H1 (cell line): ENCODE measurements around the gene TP53BP1. TPM values are rescaled to one million over a fixed set of nuclear protein-coding genes. Genes with fewer than 3 reads are reported as not detected.

Experiments used
- CTCF ChIA-PET: fragments of 300-600 bp; sonication (Branson Sonifier 250); formaldehyde crosslinking; loops from one replicate; lab custom pipeline; 2021; ENCODE audit not compliant: partially characterized antibody; lab: Charles Lee
- POLR2A ChIA-PET: fragments of 300-600 bp; sonication (Branson Sonifier 250); formaldehyde crosslinking; loops from one replicate; lab custom pipeline; 2021; ENCODE audit warnings: inconsistent platforms; ENCODE audit not compliant: partially characterized antibody; lab: Charles Lee
- DNase-seq, 2 experiments: peaks; one replicate each; pipeline versions ENCODE4 v3.0.0 to v3.0.0-alpha.2; 2010 to 2022; ENCODE audit warnings: low spot score in 2 of 2, low read depth in 1 of 2, mixed read lengths in 1 of 2
- FAIRE-seq: peaks from 2 replicates; lab custom pipeline; 2011; peaks lifted over from hg19 to GRCh38; lab: Jason Lieb, UNC
- H2AFZ ChIP-seq: 2 replicates; pipeline ENCODE4 v1.8.1; 2012; ENCODE audit warnings: low read length, inconsistent platforms
- H2AK5ac ChIP-seq: 2 replicates; pipeline ENCODE4 v1.6.1; 2013; ENCODE audit warnings: low read depth, low read length
- H2BK120ac ChIP-seq: replicated peaks from 2 replicates; pipeline ENCODE3; 2013; ENCODE audit warnings: low read depth, low read length, inconsistent platforms
- H2BK12ac ChIP-seq: 2 replicates; pipeline ENCODE4 v1.6.1; 2013; ENCODE audit warnings: low read depth, low read length
- H2BK15ac ChIP-seq: 2 replicates; pipeline ENCODE4 v1.6.1; 2013; ENCODE audit warnings: low read length
- H2BK20ac ChIP-seq: 2 replicates; pipeline ENCODE4 v1.6.1; 2013; ENCODE audit warnings: low read length
- H2BK5ac ChIP-seq: 2 replicates; pipeline ENCODE4 v1.6.1; 2013; ENCODE audit warnings: low read depth, low read length
- H3K14ac ChIP-seq: 2 replicates; pipeline ENCODE4 v1.6.1; 2013; ENCODE audit warnings: inconsistent platforms; ENCODE audit not compliant: insufficient read length
- H3K18ac ChIP-seq: 2 replicates; pipeline ENCODE4 v1.6.1; 2013; ENCODE audit warnings: low read length; ENCODE audit errors: extremely low read depth
- H3K23ac ChIP-seq: 2 replicates; pipeline ENCODE4 v1.6.1; 2013; ENCODE audit warnings: inconsistent platforms; ENCODE audit not compliant: insufficient read length
- H3K23me2 ChIP-seq: 2 replicates; pipeline ENCODE4 v1.6.1; 2013; ENCODE audit warnings: low read depth, low read length
- H3K27ac ChIP-seq: 2 replicates; pipeline ENCODE4 v1.6.1; 2011; ENCODE audit warnings: low read depth, low read length, inconsistent platforms
- H3K27me3 ChIP-seq, 4 experiments: replicated peaks in 1 of 4; 1 replicate in 1 of 4; 2 replicates in 3 of 4; pipeline versions ENCODE4 v1.6.1 to v1.8.1; 2011 to 2013; ENCODE audit warnings: low read length in 3 of 4, mild to moderate bottlenecking in 3 of 4, inconsistent platforms in 2 of 4, mixed read lengths in 2 of 4, moderate library complexity in 1 of 4; ENCODE audit not compliant: control insufficient read depth in 3 of 4, insufficient read depth in 3 of 4; ENCODE audit errors: extremely low read depth in 1 of 4
- H3K36me3 ChIP-seq, 4 experiments: 2 replicates each; pipeline versions ENCODE4 v1.6.1 to v1.8.1; 2011 to 2013; ENCODE audit warnings: mild to moderate bottlenecking in 4 of 4, low read length in 3 of 4, moderate library complexity in 2 of 4, control low read depth in 1 of 4, inconsistent platforms in 1 of 4; ENCODE audit not compliant: insufficient read depth in 4 of 4, control insufficient read depth in 2 of 4
- H3K4ac ChIP-seq: replicated peaks from 2 replicates; pipeline ENCODE3; 2013; ENCODE audit warnings: low read length, low read depth, mixed read lengths, inconsistent platforms; ENCODE audit not compliant: insufficient read length
- H3K4me1 ChIP-seq, 4 experiments: replicated peaks in 1 of 4; 1 replicate in 1 of 4; 2 replicates in 3 of 4; pipeline versions ENCODE4 v1.6.1 to v1.8.1; 2011 to 2013; ENCODE audit warnings: low read length in 3 of 4, inconsistent platforms in 2 of 4, mixed read lengths in 1 of 4; ENCODE audit not compliant: insufficient read depth in 4 of 4, control insufficient read depth in 3 of 4
- H3K4me2 ChIP-seq, 2 experiments: 2 replicates each; pipeline versions ENCODE4 v1.6.1 to v1.8.1; 2011 to 2013; ENCODE audit warnings: low read depth in 2 of 2, low read length in 2 of 2, control low read depth in 1 of 2, inconsistent platforms in 1 of 2, mild to moderate bottlenecking in 1 of 2; ENCODE audit not compliant: insufficient read depth in 1 of 2
- H3K4me3 ChIP-seq, 4 experiments: fragments of 200-600, 300-600 bp in 1 of 4; sonication (generic), shearing (Covaris generic), sonication (Bioruptor Twin) in 1 of 4; 2 replicates each; pipeline versions ENCODE4 v1.5.1 to v1.8.1; 2011 to 2016; ENCODE audit warnings: low read length in 4 of 4, low read depth in 3 of 4, control low read depth in 2 of 4, inconsistent platforms in 2 of 4, mild to moderate bottlenecking in 2 of 4, mixed read lengths in 1 of 4, moderate library complexity in 1 of 4; ENCODE audit not compliant: insufficient read depth in 2 of 4; ENCODE audit errors: extremely low read depth in 1 of 4
- H3K56ac ChIP-seq: replicated peaks from 2 replicates; pipeline ENCODE3; 2013; ENCODE audit warnings: low read depth, mild to moderate bottlenecking, mixed read lengths, low read length, inconsistent platforms; ENCODE audit not compliant: insufficient read length
- H3K79me1 ChIP-seq: 2 replicates; pipeline ENCODE4 v1.6.1; 2013; ENCODE audit warnings: low read depth, low read length, control low read depth
- H3K79me2 ChIP-seq, 2 experiments: 2 replicates each; pipeline versions ENCODE4 v1.6.1 to v1.8.1; 2012 to 2013; ENCODE audit warnings: low read length in 2 of 2, mild to moderate bottlenecking in 2 of 2, inconsistent platforms in 1 of 2; ENCODE audit not compliant: insufficient read depth in 2 of 2, control insufficient read depth in 1 of 2
- H3K9ac ChIP-seq, 4 experiments: replicated peaks in 1 of 4; 1 replicate in 1 of 4; 2 replicates in 3 of 4; pipeline versions ENCODE4 v1.6.1 to v1.8.1; 2011 to 2013; ENCODE audit warnings: low read depth in 3 of 4, low read length in 3 of 4, control low read depth in 2 of 4, mild to moderate bottlenecking in 2 of 4, moderate library complexity in 2 of 4, inconsistent platforms in 1 of 4; ENCODE audit errors: extremely low read depth in 1 of 4
- H3K9me3 ChIP-seq, 2 experiments: 2 replicates each; pipeline versions ENCODE4 v1.6.1 to v1.8.1; 2012 to 2013; ENCODE audit warnings: mild to moderate bottlenecking in 2 of 2, moderate library complexity in 2 of 2, control low read depth in 1 of 2, inconsistent platforms in 1 of 2, low read depth in 1 of 2, low read length in 1 of 2, mixed read lengths in 1 of 2; ENCODE audit not compliant: insufficient read depth in 2 of 2
- H4K20me1 ChIP-seq, 2 experiments: replicated peaks in 1 of 2; 2 replicates each; pipeline versions ENCODE3 to v1.8.1; 2011 to 2013; ENCODE audit warnings: inconsistent platforms in 2 of 2, low read length in 2 of 2, mild to moderate bottlenecking in 1 of 2; ENCODE audit not compliant: insufficient read depth in 2 of 2, control insufficient read depth in 1 of 2
- H4K5ac ChIP-seq: 2 replicates; pipeline ENCODE4 v1.6.1; 2013; ENCODE audit warnings: low read length, low read depth, mixed read lengths, inconsistent platforms; ENCODE audit not compliant: insufficient read length
- H4K8ac ChIP-seq: 2 replicates; pipeline ENCODE4 v1.8.0; 2013; ENCODE audit warnings: mild to moderate bottlenecking, moderate library complexity, low read length, inconsistent platforms; ENCODE audit not compliant: insufficient read depth; ENCODE audit errors: extremely low read depth
- H4K91ac ChIP-seq: replicated peaks from 2 replicates; pipeline ENCODE3; 2013; ENCODE audit warnings: low read length, mixed read lengths, inconsistent platforms; ENCODE audit not compliant: insufficient read length
- CEBPB ChIP-seq: IDR thresholded peaks from 2 replicates; pipeline ENCODE4 v1.6.1; 2012; ENCODE audit warnings: low read depth, low read length
- JUND ChIP-seq: IDR thresholded peaks from 2 replicates; pipeline ENCODE4 v1.6.1; 2011; ENCODE audit warnings: mild to moderate bottlenecking, improper control_type of control experiment, low read length
- SIX5 ChIP-seq: IDR thresholded peaks from 2 replicates; pipeline ENCODE4 v1.6.1; 2011; ENCODE audit warnings: mild to moderate bottlenecking, low read depth, low read length
- polyA plus RNA-seq, 7 experiments: library from polyadenylated mRNA; depleted of rRNA in 3 of 7; stranded (reverse) in 5 of 7; unstranded in 2 of 7; fragments of >200 nt in 5 of 7; fragments of 200-250 nt in 2 of 7; gene quantifications; 1 replicate in 5 of 7; 2 replicates in 1 of 7; 4 replicates in 1 of 7; pipeline versions ENCODE4 v1.2.1 to v1.2.3, GENCODE V29; 2011 to 2013; ENCODE audit warnings: missing spikeins in 2 of 7, mixed read lengths in 2 of 7
- total RNA-seq: library from RNA; stranded (reverse); fragmentation: NEBNext Ultra II Directional; extraction: Animal tissue kit (Norgen Biotek cat#: 25700); gene quantifications from 2 replicates; pipeline ENCODE4 v1.2.1, GENCODE V29; 2021

Gene TP53BP1
- total and polyA plus RNA-seq, 2 of the 8 experiments (the other 6 are each of a cell fraction or from before 2014, with no cell fraction given), result 34.1 to 63.6 TPM

GRCh38 chr15:43541785-43542184 lies 48.8 kb upstream of the TP53BP1 start:
- Histone ChIP-seq H3K56ac (no peak overlapping the region), H2BK12ac (no peak overlapping the region), H2AK5ac (no peak overlapping the region), H4K91ac (no peak overlapping the region), H3K23me2 (no peaks in the 10 kb centered on the region), H2AFZ (no peak overlapping the region), H2BK15ac (no peak overlapping the region), H3K4me1 (no peaks in the 10 kb centered on the region), H3K4me2 (no peak overlapping the region), H3K9me3 (no peaks in the 10 kb centered on the region), H4K20me1 (no peaks in the 10 kb centered on the region), H3K27ac (no peak overlapping the region), H4K8ac (no peak overlapping the region), H3K27me3 (no peaks in the 10 kb centered on the region), H2BK120ac (no peak overlapping the region), H4K5ac (no peak overlapping the region), H3K4me3 (no peak overlapping the region), H3K14ac (no peak overlapping the region), H3K79me1 (no peaks in the 10 kb centered on the region), H3K36me3 (no peaks in the 10 kb centered on the region; a peak in 1 of 8 replicates), H2BK20ac (no peak overlapping the region), H3K23ac (no peak overlapping the region), H3K18ac (no peak overlapping the region), H2BK5ac (no peak overlapping the region), H3K79me2 (no peaks in the 10 kb centered on the region), H3K9ac (no peak overlapping the region), H3K4ac (no peak overlapping the region)
- POLR2A ChIA-PET, result no interaction called here
- CTCF ChIA-PET, result interaction anchor here (0.6 to 1.7 kb wide), 3 partner anchors 28 to 171 kb away, joined by 3 read pairs; partner anchors contain the start of genes TUBGCP4 and ZSCAN29
- DNase-seq (no peak), FAIRE-seq (no peak)
- TF ChIP-seq CEBPB, result peak; percentile 95
- TF ChIP-seq SIX5, result no peak
- 0 out of 2 replicates have a peak, but pooled peaks have one; percentile 12 for TF ChIP-seq JUND
